Measurements from ENCODE around the gene MTMR3.
"Not testable (repeated sequence)": the region's sequence is repeated elsewhere in the genome, so short reads cannot be mapped to it uniquely, and the experiment has no call there.

MTMR3 gene

GRCh38 chr22:30057375-30057774, 174.4 kb downstream of the MTMR3 start:
- no peak overlapping the region for H3K27ac ChIP-seq
- TF ChIP-seq CTCF (IDR thresholded peaks at IDR 0.05) (no peak), ZFX (IDR thresholded peaks at IDR 0.05; ENCODE audit: borderline replicate concordance) (no peak)

GRCh38 chr22:30059346-30060020, 176.5 kb downstream of the MTMR3 start:
- not testable (repeated sequence) for H3K27ac ChIP-seq

GRCh38 chr22:30061094-30061493, 178.1 kb downstream of the MTMR3 start:
- not testable (repeated sequence) for H3K27ac ChIP-seq

- TF ChIP-seq ZFX (IDR thresholded peaks at IDR 0.05; ENCODE audit: borderline replicate concordance) (no peak), CTCF (IDR thresholded peaks at IDR 0.05) (no peak)
These were observed 179.3 kb downstream of the MTMR3 start for GRCh38 chr22:30062259-30062658.

GRCh38 chr22:30062950-30063349, 180.0 kb downstream of the MTMR3 start:
- no peak overlapping the region for H3K27ac ChIP-seq
- no peak for TF ChIP-seq CTCF (IDR thresholded peaks at IDR 0.05)
- TF ChIP-seq ZFX (IDR thresholded peaks at IDR 0.05; ENCODE audit: borderline replicate concordance): no peak

More at GRCh38 chr22:30062259-30062658, 179.3 kb downstream of the MTMR3 start:
- H3K27ac ChIP-seq: no peak overlapping the region

- TF ChIP-seq CTCF (IDR thresholded peaks at IDR 0.05) (no peak), ZFX (IDR thresholded peaks at IDR 0.05; ENCODE audit: borderline replicate concordance) (no peak)
- no peak overlapping the region for H3K27ac ChIP-seq
These were observed 181.2 kb downstream of the MTMR3 start for GRCh38 chr22:30064172-30064571.

- TF ChIP-seq CTCF (IDR thresholded peaks at IDR 0.05) (no peak), ZFX (IDR thresholded peaks at IDR 0.05; ENCODE audit: borderline replicate concordance) (no peak)
- no peak overlapping the region for H3K27ac ChIP-seq
These were observed 190.8 kb downstream of the MTMR3 start for GRCh38 chr22:30073743-30074142.

GRCh38 chr22:30074147-30074546, 191.2 kb downstream of the MTMR3 start:
- TF ChIP-seq ZFX (IDR thresholded peaks at IDR 0.05; ENCODE audit: borderline replicate concordance) (no peak), CTCF (IDR thresholded peaks at IDR 0.05) (no peak)
- no peak overlapping the region for H3K27ac ChIP-seq

Data from 22Rv1 (cell line).